GM19372 (cell line): Measurements from ENCODE around the gene KCNH6.

ENCODE experiments used
- ATAC-seq: cut with Tn5 transposase; IDR thresholded peaks from one replicate; pipeline ENCODE4 v1.9.1; 2021; ENCODE audit warnings: mild to moderate bottlenecking, low read depth, moderate library complexity; ENCODE audit not compliant: unreplicated experiment

The KCNH6 gene

DNA sequence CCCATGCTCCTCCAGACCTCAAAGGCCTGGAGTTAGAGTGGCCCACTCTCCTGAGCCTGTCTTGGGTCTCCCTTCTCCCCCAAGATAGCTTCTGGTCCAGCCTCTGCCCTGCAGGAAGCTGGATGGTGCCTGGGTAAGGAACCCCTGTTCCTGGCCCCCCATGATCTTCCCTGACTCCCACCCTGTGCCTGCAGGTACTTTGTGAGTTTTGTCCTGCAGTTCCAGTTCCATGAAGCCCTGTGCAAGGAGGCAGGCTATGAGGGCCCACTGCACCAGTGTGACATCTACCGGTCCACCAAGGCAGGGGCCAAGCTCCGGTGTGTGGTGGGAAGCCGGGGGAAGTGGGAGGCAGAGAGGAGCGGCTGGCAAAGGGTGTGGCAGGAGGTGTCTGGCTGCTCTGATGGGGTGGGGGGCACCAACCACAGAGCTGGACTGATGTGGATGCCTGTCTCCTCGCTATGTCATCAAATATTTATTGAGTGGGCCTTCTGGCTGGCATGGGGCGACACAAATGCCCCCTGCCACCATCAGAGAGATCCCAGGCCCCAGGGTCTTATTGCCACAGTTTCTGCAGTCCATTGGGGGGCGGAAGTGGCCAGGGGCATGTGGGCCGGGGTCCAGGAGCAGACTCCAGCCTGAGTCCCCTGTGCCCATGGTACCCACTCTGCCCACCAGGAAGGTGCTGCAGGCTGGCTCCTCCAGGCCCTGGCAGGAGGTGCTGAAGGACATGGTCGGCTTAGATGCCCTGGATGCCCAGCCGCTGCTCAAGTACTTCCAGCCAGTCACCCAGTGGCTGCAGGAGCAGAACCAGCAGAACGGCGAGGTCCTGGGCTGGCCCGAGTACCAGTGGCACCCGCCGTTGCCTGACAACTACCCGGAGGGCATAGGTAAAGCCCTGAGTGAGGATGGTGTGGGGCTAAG lies 39.2 kb upstream of the KCNH6 start:
- no peak for ATAC-seq

DNA sequence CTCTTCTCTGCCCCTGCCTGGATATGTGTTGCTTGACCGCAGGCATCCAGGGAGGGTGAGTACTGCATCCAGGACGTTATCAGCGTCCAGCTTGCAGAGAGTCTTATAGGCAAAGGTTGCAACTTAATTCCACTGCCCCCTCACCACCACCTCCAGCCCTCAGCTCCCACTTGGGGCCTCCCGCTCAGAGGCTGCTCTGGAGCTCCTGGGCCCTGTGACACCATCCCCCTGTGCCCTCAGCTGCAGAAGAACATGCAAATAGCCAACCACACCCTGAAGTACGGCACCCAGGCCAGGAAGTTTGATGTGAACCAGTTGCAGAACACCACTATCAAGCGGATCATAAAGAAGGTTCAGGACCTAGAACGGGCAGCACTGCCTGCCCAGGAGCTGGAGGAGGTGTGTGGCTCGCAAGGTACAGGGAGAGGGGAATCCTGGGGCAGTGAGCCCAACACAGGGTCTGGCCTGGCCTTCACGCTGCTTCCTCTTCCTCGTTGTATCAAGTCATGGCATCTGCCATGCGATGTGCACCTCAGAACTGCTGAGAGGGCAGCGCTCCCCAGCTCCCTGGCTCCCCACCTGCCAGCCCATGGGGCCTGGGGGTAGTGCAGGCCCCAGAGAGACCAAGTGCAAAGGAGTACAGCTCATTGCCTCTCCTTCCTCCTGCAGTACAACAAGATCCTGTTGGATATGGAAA lies 36.7 kb upstream of the KCNH6 start:
- no peak for ATAC-seq

DNA sequence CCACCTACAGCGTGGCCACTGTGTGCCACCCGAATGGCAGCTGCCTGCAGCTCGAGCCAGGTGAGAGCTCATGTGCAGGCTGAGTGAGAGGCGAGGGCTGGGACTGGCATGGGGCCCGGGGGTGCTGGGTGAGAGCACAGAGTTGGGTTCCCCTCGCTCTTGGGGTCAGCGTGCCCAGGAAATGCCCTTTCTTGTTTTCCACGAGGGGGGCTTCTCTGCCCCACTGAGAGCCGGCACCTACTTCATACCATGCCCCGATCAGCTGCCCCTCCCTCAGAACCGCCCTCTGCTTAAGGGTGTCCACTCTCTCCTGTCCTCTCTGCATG lies 36.2 kb upstream of the KCNH6 start:
- no peak for ATAC-seq

DNA sequence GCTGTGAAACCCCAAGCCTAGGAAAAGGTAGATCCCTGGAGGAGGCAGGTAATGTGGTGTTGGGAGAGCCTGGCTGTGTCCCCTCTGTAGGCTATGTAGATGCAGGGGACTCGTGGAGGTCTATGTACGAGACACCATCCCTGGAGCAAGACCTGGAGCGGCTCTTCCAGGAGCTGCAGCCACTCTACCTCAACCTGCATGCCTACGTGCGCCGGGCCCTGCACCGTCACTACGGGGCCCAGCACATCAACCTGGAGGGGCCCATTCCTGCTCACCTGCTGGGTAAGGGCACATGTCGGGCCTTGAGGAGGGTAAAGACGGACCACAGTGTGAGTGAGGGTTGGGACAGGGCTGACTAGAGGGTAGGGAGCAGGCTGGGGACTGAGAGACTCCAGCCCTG lies 34.3 kb upstream of the KCNH6 start:
- ATAC-seq, result no peak

DNA sequence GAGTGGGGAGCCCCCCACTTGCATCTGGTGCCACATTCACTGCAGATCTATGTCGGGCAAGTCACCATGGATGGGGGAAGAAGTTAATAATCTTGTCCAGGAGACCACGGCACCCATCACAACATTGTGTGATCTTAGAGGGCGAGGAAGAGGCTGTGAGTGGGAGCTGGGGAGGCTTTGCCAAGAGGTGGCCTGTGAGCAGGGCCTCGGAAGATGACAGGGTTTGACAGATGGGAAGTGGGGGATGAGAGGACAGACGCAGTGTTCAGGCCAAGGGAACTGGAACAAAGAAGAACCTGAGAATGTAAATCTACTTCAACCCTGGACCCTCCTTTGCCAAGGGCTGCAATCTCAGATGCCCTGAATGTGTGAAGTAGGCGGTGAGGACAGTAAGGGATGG lies 33.9 kb upstream of the KCNH6 start:
- ATAC-seq, result no peak

DNA sequence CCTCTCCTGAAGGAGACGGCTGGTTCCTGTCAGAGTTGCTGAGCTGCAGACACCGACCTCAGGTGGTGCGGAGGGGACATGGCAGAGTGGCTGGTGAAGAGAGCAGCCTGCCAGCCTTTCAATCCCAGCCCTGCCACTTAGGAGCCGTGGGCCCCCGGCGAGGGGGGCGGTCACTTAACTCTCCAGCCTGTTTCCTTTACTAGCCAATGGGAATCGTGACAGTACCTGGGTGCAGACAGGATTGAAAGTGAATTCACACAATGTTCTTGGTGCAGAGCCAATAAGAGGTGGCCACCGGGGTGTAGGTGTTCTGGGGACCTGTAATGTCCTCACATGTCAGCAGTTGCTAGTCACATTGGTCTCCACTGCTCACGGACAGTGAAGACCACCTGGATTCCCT lies 32.8 kb upstream of the KCNH6 start:
- ATAC-seq, result no peak

DNA sequence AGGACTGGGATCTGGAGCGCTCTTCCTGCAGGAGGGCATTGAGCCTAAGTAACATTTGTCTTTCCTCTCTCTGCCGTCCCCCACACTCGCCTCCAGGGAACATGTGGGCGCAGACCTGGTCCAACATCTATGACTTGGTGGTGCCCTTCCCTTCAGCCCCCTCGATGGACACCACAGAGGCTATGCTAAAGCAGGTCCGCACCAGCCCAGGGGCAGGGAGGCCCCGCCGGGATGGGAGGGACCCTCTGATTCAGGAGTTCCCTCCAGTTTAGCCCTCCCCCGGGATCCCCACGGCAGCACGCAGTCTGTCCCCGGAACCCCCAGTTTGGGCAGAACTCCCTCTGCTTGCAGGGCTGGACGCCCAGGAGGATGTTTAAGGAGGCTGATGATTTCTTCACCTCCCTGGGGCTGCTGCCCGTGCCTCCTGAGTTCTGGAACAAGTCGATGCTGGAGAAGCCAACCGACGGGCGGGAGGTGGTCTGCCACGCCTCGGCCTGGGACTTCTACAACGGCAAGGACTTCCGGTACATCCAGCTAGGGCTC lies 32.2 kb upstream of the KCNH6 start:
- no peak for ATAC-seq

DNA sequence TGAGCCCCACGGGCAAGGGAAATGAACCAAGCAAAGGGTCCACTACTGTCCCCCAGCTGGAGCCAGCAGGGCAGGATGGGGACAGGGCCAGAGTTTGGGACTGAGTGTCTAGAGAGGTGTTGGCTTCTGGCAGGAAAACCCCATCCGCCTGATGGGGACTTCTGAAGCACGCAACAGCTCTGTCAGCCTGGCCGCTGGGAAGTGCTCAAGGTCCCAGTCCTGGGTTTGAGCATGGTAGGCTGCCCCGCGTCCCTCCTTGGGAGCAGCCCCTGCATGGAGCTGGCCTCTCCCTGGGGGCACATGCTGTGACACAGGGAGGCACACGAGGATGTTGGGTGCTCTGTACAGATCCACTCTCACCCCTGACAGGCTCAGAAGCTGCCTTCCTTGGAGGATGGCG lies 31.7 kb upstream of the KCNH6 start:
- ATAC-seq, result no peak

DNA sequence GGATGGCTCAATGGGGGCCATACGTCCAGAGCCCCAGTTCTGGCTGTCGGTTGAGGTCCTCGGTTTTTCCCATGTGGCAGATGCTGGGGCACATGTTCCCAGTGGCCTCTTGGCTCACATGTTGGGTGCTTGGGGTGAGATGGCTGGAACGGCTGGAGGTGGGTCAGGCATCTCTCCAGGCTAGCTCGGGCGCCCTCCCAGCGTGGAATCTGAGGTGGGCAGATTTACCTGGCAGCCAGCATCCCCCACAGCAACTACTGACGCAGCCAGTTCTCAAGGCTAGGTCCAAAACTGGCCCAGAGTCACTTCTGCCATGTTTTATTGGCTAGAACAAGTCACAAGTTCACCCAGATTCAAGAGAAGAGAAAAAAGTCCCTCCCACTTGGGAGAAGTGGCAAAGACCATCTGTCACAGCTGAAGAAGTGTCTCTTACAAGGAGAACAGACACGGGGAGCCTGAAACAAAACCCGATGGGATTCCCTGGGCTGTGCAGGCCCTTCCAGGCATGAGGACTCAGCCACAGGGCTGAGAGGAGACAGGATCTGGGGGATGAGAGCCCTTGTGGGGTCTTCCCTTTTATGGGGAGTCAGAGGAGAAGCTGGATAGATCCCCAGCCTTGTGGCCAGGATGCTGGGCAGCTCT lies 31.1 kb upstream of the KCNH6 start:
- ATAC-seq, result no peak

DNA sequence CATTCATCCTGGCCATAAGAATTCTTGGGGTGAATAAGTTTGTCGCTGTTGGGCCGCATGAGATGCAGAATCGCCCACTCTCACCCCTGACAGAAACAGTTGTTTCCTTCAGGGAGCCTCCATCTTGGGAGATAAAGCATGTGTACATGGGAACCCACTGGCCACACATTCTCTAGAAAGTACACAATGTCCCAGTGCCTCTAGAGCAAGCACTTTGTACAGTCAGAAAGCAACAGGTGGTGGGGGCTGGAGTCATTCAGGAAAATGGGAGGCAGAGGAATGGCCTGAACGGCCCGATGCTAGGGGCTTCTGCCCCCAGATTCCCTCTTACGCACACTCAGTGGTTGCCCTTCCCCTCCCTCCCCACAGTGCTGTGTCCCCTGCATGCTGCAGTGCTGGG lies 30.2 kb upstream of the KCNH6 start:
- ATAC-seq, result no peak

DNA sequence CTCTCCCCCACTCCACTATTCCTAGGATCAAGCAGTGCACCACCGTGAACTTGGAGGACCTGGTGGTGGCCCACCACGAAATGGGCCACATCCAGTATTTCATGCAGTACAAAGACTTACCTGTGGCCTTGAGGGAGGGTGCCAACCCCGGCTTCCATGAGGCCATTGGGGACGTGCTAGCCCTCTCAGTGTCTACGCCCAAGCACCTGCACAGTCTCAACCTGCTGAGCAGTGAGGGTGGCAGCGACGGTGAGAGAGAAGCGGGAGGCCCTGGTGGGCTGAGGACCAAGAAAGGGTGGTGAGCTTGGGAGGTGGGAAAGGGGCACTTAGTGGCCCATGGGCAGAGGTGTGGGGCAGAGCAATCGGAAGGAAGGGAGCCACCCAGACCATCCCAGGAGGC lies 29.7 kb upstream of the KCNH6 start:
- no peak for ATAC-seq

DNA sequence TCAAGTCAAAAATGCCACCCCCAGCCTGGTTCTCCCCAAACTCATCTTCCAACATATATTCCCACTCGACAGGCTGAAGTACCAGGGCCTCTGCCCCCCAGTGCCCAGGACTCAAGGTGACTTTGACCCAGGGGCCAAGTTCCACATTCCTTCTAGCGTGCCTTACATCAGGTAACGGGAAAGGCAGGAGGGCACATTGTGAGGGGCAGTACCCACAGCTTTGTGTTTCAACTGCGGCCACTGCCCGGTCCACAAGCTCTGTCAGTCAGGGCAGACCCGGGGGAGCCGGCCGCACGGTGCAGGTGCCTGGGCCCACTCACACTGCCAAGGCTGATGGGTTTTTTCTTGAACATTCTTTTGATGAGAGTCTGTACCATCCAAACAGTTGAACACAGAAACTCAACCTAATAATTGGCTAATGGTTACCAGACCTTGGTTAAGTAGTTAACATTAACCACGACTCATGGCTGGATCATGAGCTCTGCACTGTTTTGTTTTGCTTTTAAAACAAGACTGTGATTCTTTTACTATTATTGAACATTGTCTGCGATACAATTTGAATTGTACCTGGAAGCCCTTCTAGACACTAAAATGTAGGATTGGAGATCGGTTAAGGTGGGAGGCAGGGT lies 28.7 kb upstream of the KCNH6 start:
- no peak for ATAC-seq

DNA sequence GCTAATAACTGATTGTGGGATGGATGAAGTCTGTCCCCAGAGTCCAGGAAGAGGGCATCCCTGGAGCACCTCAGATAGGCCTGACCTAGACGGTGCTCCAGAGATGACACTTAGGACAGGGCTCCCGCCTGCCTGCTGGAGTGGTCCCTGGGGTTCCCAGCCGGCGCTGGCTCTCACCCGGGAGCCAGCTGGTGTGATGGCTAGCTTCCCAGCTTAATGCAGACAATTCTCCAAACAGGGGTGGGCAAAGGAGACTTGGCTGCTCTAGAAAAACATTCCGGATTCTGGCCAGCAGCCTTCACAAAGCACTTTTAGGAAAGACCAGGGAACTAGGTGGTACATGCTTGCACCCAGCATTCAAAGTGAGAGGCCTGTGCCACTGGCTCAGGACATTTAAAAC lies 27.7 kb upstream of the KCNH6 start:
- no peak for ATAC-seq

DNA sequence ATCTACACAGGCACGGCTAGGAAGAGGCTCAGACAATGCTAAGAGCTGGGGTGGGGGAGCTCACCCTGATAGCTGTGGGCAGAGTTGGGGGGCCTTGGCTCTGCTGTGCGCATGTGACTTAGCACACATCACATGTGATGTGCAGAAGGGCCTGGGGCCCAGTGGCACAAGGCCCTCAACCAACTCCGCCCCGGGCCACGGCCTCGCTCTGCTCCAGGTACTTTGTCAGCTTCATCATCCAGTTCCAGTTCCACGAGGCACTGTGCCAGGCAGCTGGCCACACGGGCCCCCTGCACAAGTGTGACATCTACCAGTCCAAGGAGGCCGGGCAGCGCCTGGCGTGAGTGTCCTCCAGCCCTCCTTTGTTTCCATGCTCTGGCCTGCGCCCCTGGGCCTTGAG lies 27.0 kb upstream of the KCNH6 start:
- ATAC-seq, result no peak

DNA sequence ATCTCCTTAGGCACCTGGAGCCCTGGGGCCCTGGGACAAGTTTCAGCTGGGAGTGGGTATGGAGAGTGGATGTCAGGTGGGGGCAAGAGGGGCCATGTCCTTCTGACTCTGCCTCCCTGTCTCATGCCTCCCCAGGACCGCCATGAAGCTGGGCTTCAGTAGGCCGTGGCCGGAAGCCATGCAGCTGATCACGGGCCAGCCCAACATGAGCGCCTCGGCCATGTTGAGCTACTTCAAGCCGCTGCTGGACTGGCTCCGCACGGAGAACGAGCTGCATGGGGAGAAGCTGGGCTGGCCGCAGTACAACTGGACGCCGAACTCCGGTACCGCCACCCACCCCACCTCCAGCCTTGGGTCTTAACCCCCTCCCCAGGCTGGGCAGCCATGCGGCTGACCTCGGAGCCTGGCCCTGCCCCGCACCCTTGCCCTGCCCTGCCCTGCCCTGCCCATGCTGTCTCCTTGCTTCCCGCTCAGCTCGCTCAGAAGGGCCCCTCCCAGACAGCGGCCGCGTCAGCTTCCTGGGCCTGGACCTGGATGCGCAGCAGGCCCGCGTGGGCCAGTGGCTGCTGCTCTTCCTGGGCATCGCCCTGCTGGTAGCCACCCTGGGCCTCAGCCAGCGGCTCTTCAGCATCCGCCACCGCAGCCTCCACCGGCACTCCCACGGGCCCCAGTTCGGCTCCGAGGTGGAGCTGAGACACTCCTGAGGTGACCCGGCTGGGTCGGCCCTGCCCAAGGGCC lies 26.3 kb upstream of the KCNH6 start:
- ATAC-seq, result no peak

DNA sequence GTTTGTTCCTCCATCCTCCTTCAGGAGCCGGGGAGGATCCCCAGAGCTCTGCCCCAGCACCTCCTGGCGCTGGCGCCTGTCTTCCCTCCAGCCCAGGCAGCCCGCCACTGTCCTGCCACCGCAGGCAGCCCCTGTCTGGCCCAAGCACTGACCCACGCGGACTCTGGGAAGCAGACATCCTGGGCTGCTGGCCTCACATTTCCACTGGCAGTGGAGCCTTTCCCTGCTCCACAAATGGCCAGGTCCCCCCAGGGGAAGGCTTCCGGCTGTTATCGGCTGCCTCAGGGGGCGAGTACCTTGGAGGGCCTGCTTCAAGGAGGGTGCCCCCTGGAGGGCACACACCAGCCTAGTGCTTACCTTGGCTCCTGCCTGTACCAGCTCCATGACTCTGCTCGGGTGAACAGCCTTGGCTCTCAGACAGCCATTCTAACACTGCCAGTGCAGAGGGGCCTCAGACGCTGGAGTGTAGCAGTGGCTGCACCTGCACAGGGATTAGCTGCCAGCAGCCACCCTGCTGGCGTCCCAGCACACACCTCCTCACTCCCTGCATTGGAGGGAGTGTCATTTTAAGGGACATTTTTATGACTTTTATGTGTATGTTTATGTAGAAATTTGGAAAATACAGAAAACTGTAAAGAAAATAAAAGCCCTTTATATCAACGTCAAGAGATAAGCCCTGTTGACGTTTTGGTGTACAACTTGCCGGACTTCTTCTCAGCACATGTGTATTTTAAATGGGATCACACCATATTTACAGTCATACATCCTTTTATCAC lies 25.3 kb upstream of the KCNH6 start:
- ATAC-seq, result no peak

DNA sequence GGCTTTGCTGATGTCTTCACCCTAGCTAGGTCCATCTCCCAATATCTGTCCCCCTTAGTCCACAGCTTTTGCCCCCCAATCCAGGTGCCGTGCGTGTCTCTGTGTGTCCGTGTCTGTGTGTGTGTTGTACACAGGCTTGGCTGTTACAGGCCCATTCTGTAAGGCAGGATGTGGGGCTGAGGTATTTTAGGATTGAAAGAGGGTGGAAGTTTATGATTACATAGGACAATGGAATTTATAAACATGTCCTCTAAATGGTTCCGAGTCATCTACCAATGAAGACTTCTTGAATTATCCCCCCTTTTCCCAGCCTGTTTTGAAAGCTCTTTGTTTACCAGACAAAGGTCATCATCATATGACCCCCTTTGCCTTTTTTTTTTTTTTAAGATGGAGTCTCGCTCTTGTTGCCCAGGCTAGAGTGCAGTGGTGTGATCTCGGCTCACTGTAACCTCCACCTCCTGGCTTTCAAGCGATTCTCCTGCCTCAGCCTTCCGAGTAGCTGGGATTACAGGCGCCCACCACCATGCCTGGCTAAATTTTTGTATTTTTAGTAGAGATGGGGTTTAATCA lies 24.4 kb upstream of the KCNH6 start:
- ATAC-seq, result no peak

DNA sequence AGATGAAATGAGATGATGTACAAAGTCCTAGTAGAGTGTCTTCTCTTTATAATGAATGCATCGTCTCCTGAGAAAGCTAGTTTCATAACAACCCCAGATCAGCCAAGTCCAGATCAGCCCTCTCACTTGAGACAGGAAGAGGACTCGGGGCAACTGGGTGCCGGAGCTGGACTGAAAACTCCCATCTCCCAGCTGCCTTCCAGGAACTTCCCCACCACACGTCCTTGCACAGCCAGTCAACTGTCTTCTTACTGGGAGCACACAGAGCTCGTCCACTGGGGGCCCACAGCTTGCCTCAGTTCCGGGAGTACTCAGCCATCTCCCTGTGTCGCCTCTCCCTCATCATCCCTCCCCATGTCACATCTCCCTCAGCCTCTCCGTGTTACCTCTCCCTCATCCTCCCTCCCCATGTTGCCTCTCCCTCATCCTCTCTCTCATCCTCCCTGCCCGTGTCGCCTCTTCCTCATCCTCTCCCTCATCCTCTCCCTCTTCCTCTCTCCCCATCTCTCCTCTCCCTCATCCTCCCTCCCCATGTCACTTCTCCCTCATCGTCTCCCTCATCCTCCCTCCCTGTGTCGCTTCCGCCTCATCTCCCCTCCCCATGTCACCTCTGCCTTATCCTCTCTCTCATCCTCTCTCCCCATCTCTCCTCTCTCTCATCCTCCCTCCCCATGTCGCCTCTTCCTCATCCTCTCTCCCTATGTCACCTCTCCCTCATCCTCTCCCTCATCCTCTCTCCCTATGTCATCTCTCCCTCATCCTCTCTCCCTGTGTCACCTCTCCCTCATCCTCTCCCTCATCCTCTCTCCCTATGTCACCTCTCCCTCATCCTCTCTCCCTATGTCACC lies 22.4 kb upstream of the KCNH6 start:
- ATAC-seq, result no peak
